Measurements from ENCODE around the gene CNTNAP2. TPM values are rescaled to one million over a fixed set of nuclear protein-coding genes. Genes with fewer than 3 reads are reported as not detected.

Gene CNTNAP2
- total and polyA plus RNA-seq, 2 donors from 2014 or later, result 0.06 to 0.13 TPM

GRCh38 chr7:147653456-147653855 lies 1536.9 kb downstream of the CNTNAP2 start:
- no peak for DNase-seq
- no peak for FAIRE-seq
- Histone ChIP-seq H3K36me3 (ENCODE audit: control insufficient read depth in 2 of 3, insufficient read depth in 3 of 3, low read length in 3 of 3) (no peaks in the 10 kb centered on the region), H3K9ac (ENCODE audit: low read length in 3 of 3) (no peak overlapping the region), H3K9me3 (ENCODE audit: control insufficient read depth in 2 of 3, insufficient read depth in 1 of 3, low read length in 3 of 3) (no peaks in the 10 kb centered on the region), H3K27ac (ENCODE audit: low read depth in 2 of 2, low read length in 2 of 2) (no peak overlapping the region), H3K4me1 (ENCODE audit: control insufficient read depth in 2 of 3, insufficient read depth in 2 of 3, low read depth in 1 of 3, low read length in 3 of 3) (no peaks in the 10 kb centered on the region), H3K4me3 (ENCODE audit: low read length in 3 of 3) (no peak overlapping the region), H3K27me3 (ENCODE audit: control insufficient read depth, insufficient read depth, low read length) (no peaks in the 10 kb centered on the region)
- no peak for TF ChIP-seq CTCF (IDR thresholded peaks at IDR 0.05; ENCODE audit: borderline replicate concordance, extremely low read depth, insufficient read depth)
- intact Hi-C loops (cut with DNase I), result no loop called here

- H3K9me3 ChIP-seq (ENCODE audit: control insufficient read depth in 2 of 3, insufficient read depth in 1 of 3, low read length in 3 of 3), result no peaks in the 10 kb centered on the region
- intact Hi-C loops (cut with DNase I), result no loop called here
- H3K4me1 ChIP-seq (ENCODE audit: control insufficient read depth in 2 of 3, insufficient read depth in 2 of 3, low read depth in 1 of 3, low read length in 3 of 3), result no peaks in the 10 kb centered on the region
- H3K36me3 ChIP-seq (ENCODE audit: control insufficient read depth in 2 of 3, insufficient read depth in 3 of 3, low read length in 3 of 3), result no peaks in the 10 kb centered on the region
- H3K27ac ChIP-seq (ENCODE audit: low read depth in 2 of 2, low read length in 2 of 2), result no peak overlapping the region
- no peaks in the 10 kb centered on the region for H3K27me3 ChIP-seq (ENCODE audit: control insufficient read depth, insufficient read depth, low read length)
- H3K9ac ChIP-seq (ENCODE audit: low read length in 3 of 3), result no peak overlapping the region
- DNase-seq (no peak), FAIRE-seq (no peak)
- TF ChIP-seq CTCF (IDR thresholded peaks at IDR 0.05; ENCODE audit: borderline replicate concordance, extremely low read depth, insufficient read depth), result no peak
- no peak overlapping the region for H3K4me3 ChIP-seq (ENCODE audit: low read length in 3 of 3)
Observed at GRCh38 chr7:147658392-147658967, 1541.9 kb downstream of the CNTNAP2 start.

- Histone ChIP-seq H3K9ac (ENCODE audit: low read length in 3 of 3) (no peak overlapping the region), H3K9me3 (ENCODE audit: control insufficient read depth in 2 of 3, insufficient read depth in 1 of 3, low read length in 3 of 3) (no peaks in the 10 kb centered on the region), H3K27ac (ENCODE audit: low read depth in 2 of 2, low read length in 2 of 2) (no peak overlapping the region), H3K27me3 (ENCODE audit: control insufficient read depth, insufficient read depth, low read length) (no peaks in the 10 kb centered on the region), H3K4me1 (ENCODE audit: control insufficient read depth in 2 of 3, insufficient read depth in 2 of 3, low read depth in 1 of 3, low read length in 3 of 3) (no peaks in the 10 kb centered on the region), H3K36me3 (ENCODE audit: control insufficient read depth in 2 of 3, insufficient read depth in 3 of 3, low read length in 3 of 3) (no peaks in the 10 kb centered on the region), H3K4me3 (ENCODE audit: low read length in 3 of 3) (no peak overlapping the region)
- intact Hi-C loops (cut with DNase I), result no loop called here
- TF ChIP-seq CTCF (IDR thresholded peaks at IDR 0.05; ENCODE audit: borderline replicate concordance, extremely low read depth, insufficient read depth), result no peak
- no peak for FAIRE-seq
- DNase-seq, result no peak
Observed at GRCh38 chr7:147659036-147659995, 1542.7 kb downstream of the CNTNAP2 start.
